B cell (primary cell): Measurements from ENCODE around the gene ITFG1.
"Not testable (repeated sequence)": the region's sequence is repeated elsewhere in the genome, so short reads cannot be mapped to it uniquely, and the experiment has no call there.

Experiments
- CTCF ChIP-seq: fragments of 200-600 bp; IDR thresholded peaks from one replicate; pipeline ENCODE4 v1.8.0; 2022; ENCODE audit warnings: antibody characterized with exemption, mild to moderate bottlenecking
- EZH2 ChIP-seq: IDR thresholded peaks from 2 replicates; pipeline ENCODE4 v1.6.1; 2012; ENCODE audit warnings: borderline replicate concordance, low read depth, mild to moderate bottlenecking, moderate library complexity, low read length; ENCODE audit not compliant: insufficient read depth, poor library complexity, severe bottlenecking

- TF ChIP-seq CTCF, EZH2: not testable (repeated sequence)
Observed at GRCh38 chr16:47468070-47468689, 7.3 kb upstream of the ITFG1 start.
